Heart right ventricle (tissue), 16 donors: ENCODE data around the gene PCDHGA9. TPM values are rescaled to one million over a fixed set of nuclear protein-coding genes. Genes with fewer than 3 reads are reported as not detected.
A peak's percentile ranks its signal among the peaks of the same experiment; 100 is the strongest.
"Not testable (repeated sequence)": the region's sequence is repeated elsewhere in the genome, so short reads cannot be mapped to it uniquely, and the experiment has no call there.

Experiments
- ATAC-seq, 8 donors: fragments of 200-7000 bp; cut with Tn5 transposase; one replicate each; pipeline ENCODE4 v1.9.1; 2020; ENCODE audit warnings: mild to moderate bottlenecking in 8 of 8, moderate library complexity in 8 of 8, moderate number of reproducible peaks in 1 of 8
- DNase-seq, 2 donors: peaks; one replicate each; pipeline ENCODE4 v3.0.0-alpha.2; 2020
- H3K27ac ChIP-seq, 10 donors: fragments of 200-600 bp; sonication (generic) in 2 of 10; one replicate each; pipeline versions ENCODE4 v1.5.0 to v1.8.0; 2020 to 2022; ENCODE audit warnings: mild to moderate bottlenecking in 3 of 10
- H3K27me3 ChIP-seq, 7 donors: fragments of 200-600 bp; one replicate each; pipeline ENCODE4 v1.8.0; 2021 to 2022; ENCODE audit warnings: mild to moderate bottlenecking in 2 of 7
- H3K36me3 ChIP-seq, 9 donors: fragments of 200-600 bp; sonication (generic) in 1 of 9; one replicate each; pipeline versions ENCODE4 v1.5.0 to v1.8.0; 2020 to 2022; ENCODE audit warnings: mild to moderate bottlenecking in 2 of 9
- H3K4me1 ChIP-seq, 9 donors: fragments of 200-600 bp; sonication (generic) in 1 of 9; one replicate each; pipeline versions ENCODE4 v1.5.0 to v1.8.0; 2020 to 2022; ENCODE audit warnings: mild to moderate bottlenecking in 4 of 9
- H3K4me3 ChIP-seq, 10 donors: fragments of 200-600 bp; sonication (generic) in 2 of 10; one replicate each; pipeline versions ENCODE4 v1.5.0 to v1.8.0; 2020 to 2022; ENCODE audit warnings: mild to moderate bottlenecking in 7 of 10, moderate library complexity in 2 of 10
- H3K9me3 ChIP-seq, 11 donors: fragments of 200-600 bp in 10 of 11; sonication (generic) in 2 of 11; one replicate each; pipeline versions ENCODE4 v1.5.0 to v1.8.0; 2013 to 2022; ENCODE audit warnings: mild to moderate bottlenecking in 2 of 11, control low read depth in 1 of 11, moderate library complexity in 1 of 11
- WGBS, 2 donors: extraction: QIAGEN DNeasy Blood & Tissue Kit; methylation state at CpG; one replicate each; pipeline ENCODE4 v1.1.7; 2013; ENCODE audit warnings: inconsistent platforms in 1 of 2; 5-methylcytosine and 5-hydroxymethylcytosine counted together
- intact Hi-C, 10 donors: fragments of 100-400 bp; cut with DNase I; formaldehyde crosslinking; loops; one replicate each; pipeline versions ENCODE4 v1.11.1 to v1.14.2; 2022
- polyA plus RNA-seq, 2 donors: library from polyadenylated mRNA; stranded (reverse); fragments of 200-250 nt; gene quantifications; one replicate each; pipeline ENCODE4 v1.2.3, GENCODE V29; 2013
- total RNA-seq, 10 donors: library from RNA; stranded (reverse); fragmentation: NEBNext Ultra II Directional in 3 of 10; extraction: Animal tissue kit (Norgen Biotek cat#: 25700) in 3 of 10; gene quantifications; one replicate each; pipeline versions ENCODE4 v1.2.1 to v1.2.4, GENCODE V29; 2021 to 2023
- TF ChIP-seq, protein P1 (sequence below), 9 donors: fragments of 200-600 bp; sonication (generic) in 2 of 9; IDR thresholded peaks; one replicate each; pipeline versions ENCODE4 v1.5.0 to v1.8.0; 2021 to 2022; ENCODE audit warnings: antibody characterized with exemption in 9 of 9, mild to moderate bottlenecking in 5 of 9, moderate library complexity in 1 of 9
- donor health status: Arrhythmogenic right ventricular cardiomyopathy.
- donor health status: ischemic (EF 13 %, LVEDD 7.1; RV severe dilation, severe dysfunction).
- donor health status: healthy with polysubstance abuse.
- donor health status: DM: no; HTN: yes; CAD: no.
- donor health status: DM: no; HTN: no; CAD: no.
- donor health status: ischemic (EF 25% LVEDD 6.9; RV normal size, moderate dysfunction).
- donor health status: ischemic (EF 25% LVEDD 5.7; RV mildly dilated, moderate dysfunction).
- donor health status: healthy.
- donor health status: DM: yes; HTN: yes; CAD: no.
- donor health status: Ischemic cardiomyopathy.
- donor health status: ischemic (EF 35%, LVEDD 5.7; RV mildly dilated, moderate dysfunction).
- donor health status: nonischemic (EF 11% LVEDD 7.7; RV severe dilation, severe dysfunction).
- donor health status: DM: yes; HTN: yes; CAD: no.
- donor health status: PGD.
- donor health status: ischemic (EF 29% LVEDD 5.4; RV normal size, mild dysfunction).
- donor health status: nonischemic (EF 23%, LVEDD 6.1; RV moderate dilation, normal function).

Gene PCDHGA9
- total and polyA plus RNA-seq, 12 donors = 0.55 to 8.3 (median 6.0) TPM

DNA sequence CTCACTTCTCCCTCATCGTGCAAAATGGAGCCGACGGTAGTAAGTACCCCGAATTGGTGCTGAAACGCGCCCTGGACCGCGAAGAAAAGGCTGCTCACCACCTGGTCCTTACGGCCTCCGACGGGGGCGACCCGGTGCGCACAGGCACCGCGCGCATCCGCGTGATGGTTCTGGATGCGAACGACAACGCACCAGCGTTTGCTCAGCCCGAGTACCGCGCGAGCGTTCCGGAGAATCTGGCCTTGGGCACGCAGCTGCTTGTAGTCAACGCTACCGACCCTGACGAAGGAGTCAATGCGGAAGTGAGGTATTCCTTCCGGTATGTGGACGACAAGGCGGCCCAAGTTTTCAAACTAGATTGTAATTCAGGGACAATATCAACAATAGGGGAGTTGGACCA is 28.7 kb downstream of the PCDHGA9 start:
- DNase-seq (no peak), ATAC-seq (peak in 6 of 8 donors; percentile 11 to 58 (median 36))
- intact Hi-C loops = loop anchor here in 6 of 10 donors (2.0 to 5.0 kb wide), 4 partner anchors 91 to 130 kb away; no protein-coding TSS in a partner anchor
- Histone ChIP-seq H3K4me3 (peak overlapping the region in 9 of 10 donors; percentile 24 to 52 (median 40)), H3K4me1 (peaks cover 0 to 22% (median 0%) of the 10 kb centered on the region in 9 donors), H3K9me3 (peaks cover 0 to 100% (median 79%) of the 10 kb centered on the region in 11 donors), H3K36me3 (peaks cover 0 to 45% (median 0%) of the 10 kb centered on the region in 9 donors), H3K27me3 (peaks cover 0 to 71% (median 0%) of the 10 kb centered on the region in 7 donors), H3K27ac (peak overlapping the region in 2 of 10 donors; percentile 5 to 52)
- TF ChIP-seq, protein P1, sequence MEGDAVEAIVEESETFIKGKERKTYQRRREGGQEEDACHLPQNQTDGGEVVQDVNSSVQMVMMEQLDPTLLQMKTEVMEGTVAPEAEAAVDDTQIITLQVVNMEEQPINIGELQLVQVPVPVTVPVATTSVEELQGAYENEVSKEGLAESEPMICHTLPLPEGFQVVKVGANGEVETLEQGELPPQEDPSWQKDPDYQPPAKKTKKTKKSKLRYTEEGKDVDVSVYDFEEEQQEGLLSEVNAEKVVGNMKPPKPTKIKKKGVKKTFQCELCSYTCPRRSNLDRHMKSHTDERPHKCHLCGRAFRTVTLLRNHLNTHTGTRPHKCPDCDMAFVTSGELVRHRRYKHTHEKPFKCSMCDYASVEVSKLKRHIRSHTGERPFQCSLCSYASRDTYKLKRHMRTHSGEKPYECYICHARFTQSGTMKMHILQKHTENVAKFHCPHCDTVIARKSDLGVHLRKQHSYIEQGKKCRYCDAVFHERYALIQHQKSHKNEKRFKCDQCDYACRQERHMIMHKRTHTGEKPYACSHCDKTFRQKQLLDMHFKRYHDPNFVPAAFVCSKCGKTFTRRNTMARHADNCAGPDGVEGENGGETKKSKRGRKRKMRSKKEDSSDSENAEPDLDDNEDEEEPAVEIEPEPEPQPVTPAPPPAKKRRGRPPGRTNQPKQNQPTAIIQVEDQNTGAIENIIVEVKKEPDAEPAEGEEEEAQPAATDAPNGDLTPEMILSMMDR (IDR thresholded peaks at IDR 0.05) = no peak
- 21 to 28% methylated on average over 37 of the region's 37 CpGs for WGBS, 2 donors

DNA sequence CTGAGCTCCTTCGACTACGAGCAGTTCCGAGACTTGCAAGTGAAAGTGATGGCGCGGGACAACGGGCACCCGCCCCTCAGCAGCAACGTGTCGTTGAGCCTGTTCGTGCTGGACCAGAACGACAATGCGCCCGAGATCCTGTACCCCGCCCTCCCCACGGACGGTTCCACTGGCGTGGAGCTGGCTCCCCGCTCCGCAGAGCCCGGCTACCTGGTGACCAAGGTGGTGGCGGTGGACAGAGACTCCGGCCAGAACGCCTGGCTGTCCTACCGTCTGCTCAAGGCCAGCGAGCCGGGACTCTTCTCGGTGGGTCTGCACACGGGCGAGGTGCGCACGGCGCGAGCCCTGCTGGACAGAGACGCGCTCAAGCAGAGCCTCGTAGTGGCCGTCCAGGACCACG is 29.7 kb downstream of the PCDHGA9 start:
- Histone ChIP-seq H3K4me1 (peaks cover 0 to 22% (median 0%) of the 10 kb centered on the region in 9 donors), H3K9me3 (peaks cover 0 to 100% (median 70%) of the 10 kb centered on the region in 11 donors), H3K27me3 (peaks cover 0 to 61% (median 0%) of the 10 kb centered on the region in 7 donors), H3K36me3 (peaks cover 0 to 45% (median 0%) of the 10 kb centered on the region in 9 donors)
- not testable (repeated sequence) for H3K27ac ChIP-seq, ATAC-seq, H3K4me3 ChIP-seq, DNase-seq
- 40 to 42% methylated on average over 38 of the region's 38 CpGs for WGBS, 2 donors
- intact Hi-C loops = loop anchor here in 4 of 10 donors (5.0 kb wide), 2 partner anchors 90 to 95 kb away; no protein-coding TSS in a partner anchor

- DNase-seq, H3K27ac ChIP-seq, ATAC-seq, H3K4me3 ChIP-seq: not testable (repeated sequence)
- H3K27me3 ChIP-seq = peaks cover 0 to 57% (median 0%) of the 10 kb centered on the region in 7 donors
- intact Hi-C loops = loop anchor here in 4 of 10 donors (5.0 kb wide), 2 partner anchors 90 to 95 kb away; no protein-coding TSS in a partner anchor
- peaks cover 0 to 100% (median 70%) of the 10 kb centered on the region in 11 donors for H3K9me3 ChIP-seq
- H3K36me3 ChIP-seq = peaks cover 0 to 45% (median 0%) of the 10 kb centered on the region in 9 donors
- peaks cover 0 to 22% (median 0%) of the 10 kb centered on the region in 9 donors for H3K4me1 ChIP-seq
- 46% methylated on average over 28 to 29 of the region's 29 CpGs for WGBS, 2 donors
Observed at GRCh38 chr5:141432726-141433125, 30.1 kb downstream of the PCDHGA9 start.

- H3K9me3 ChIP-seq = peaks cover 0 to 98% (median 59%) of the 10 kb centered on the region in 11 donors
- intact Hi-C loops = loop anchor here in 4 of 10 donors (5.0 kb wide), 2 partner anchors 88 to 93 kb away; no protein-coding TSS in a partner anchor
- H3K27me3 ChIP-seq = peaks cover 0 to 44% (median 0%) of the 10 kb centered on the region in 7 donors
Observed at GRCh38 chr5:141434006-141434405, 31.4 kb downstream of the PCDHGA9 start.

GRCh38 chr5:141437221-141437620 is 34.6 kb downstream of the PCDHGA9 start:
- peaks cover 0 to 38% (median 0%) of the 10 kb centered on the region in 9 donors for H3K36me3 ChIP-seq

More at GRCh38 chr5:141434006-141434405, 31.4 kb downstream of the PCDHGA9 start:
- Histone ChIP-seq H3K4me1 (peaks cover 0 to 22% (median 0%) of the 10 kb centered on the region in 9 donors), H3K4me3 (no peak overlapping the region), H3K36me3 (peaks cover 0 to 43% (median 0%) of the 10 kb centered on the region in 9 donors), H3K27ac (no peak overlapping the region)
- 83 to 84% methylated on average over 2 of the region's 2 CpGs for WGBS, 2 donors
- DNase-seq (no peak), ATAC-seq (no peak)
- TF ChIP-seq, protein P1 (IDR thresholded peaks at IDR 0.05) = no peak

More at GRCh38 chr5:141437221-141437620, 34.6 kb downstream of the PCDHGA9 start:
- Histone ChIP-seq H3K4me1 (peaks cover 0 to 6% (median 0%) of the 10 kb centered on the region in 9 donors), H3K27me3 (peaks cover 0 to 13% (median 0%) of the 10 kb centered on the region in 7 donors), H3K27ac (no peak overlapping the region), H3K9me3 (peaks cover 0 to 98% (median 53%) of the 10 kb centered on the region in 11 donors), H3K4me3 (no peak overlapping the region)
- ATAC-seq = no peak
- intact Hi-C loops = no loop called here
- no peak for DNase-seq
- TF ChIP-seq, protein P1 (IDR thresholded peaks at IDR 0.05) = no peak
- 90 to 96% methylated on average over 2 of the region's 2 CpGs for WGBS, 2 donors
